DND-41 (cell line): ENCODE measurements around the gene SLC41A1.

Experiments used
- EZH2 ChIP-seq: IDR thresholded peaks from 3 replicates; pipeline ENCODE4 v1.6.1; 2012; ENCODE audit warnings: borderline replicate concordance, low read depth, mild to moderate bottlenecking, moderate library complexity, low read length, inconsistent platforms; ENCODE audit not compliant: severe bottlenecking
- TF ChIP-seq, protein P1 (sequence below): IDR thresholded peaks from 2 replicates; pipeline ENCODE4 v1.5.1; 2012; ENCODE audit warnings: borderline replicate concordance, low read length, moderate library complexity, mild to moderate bottlenecking; ENCODE audit not compliant: poor library complexity, severe bottlenecking; ENCODE audit errors: extremely low read depth

GRCh38 chr1:205849619-205850355, 36.8 kb upstream of the SLC41A1 start, which contains the start of gene PM20D1:
- no peak for TF ChIP-seq EZH2
- TF ChIP-seq, protein P1, sequence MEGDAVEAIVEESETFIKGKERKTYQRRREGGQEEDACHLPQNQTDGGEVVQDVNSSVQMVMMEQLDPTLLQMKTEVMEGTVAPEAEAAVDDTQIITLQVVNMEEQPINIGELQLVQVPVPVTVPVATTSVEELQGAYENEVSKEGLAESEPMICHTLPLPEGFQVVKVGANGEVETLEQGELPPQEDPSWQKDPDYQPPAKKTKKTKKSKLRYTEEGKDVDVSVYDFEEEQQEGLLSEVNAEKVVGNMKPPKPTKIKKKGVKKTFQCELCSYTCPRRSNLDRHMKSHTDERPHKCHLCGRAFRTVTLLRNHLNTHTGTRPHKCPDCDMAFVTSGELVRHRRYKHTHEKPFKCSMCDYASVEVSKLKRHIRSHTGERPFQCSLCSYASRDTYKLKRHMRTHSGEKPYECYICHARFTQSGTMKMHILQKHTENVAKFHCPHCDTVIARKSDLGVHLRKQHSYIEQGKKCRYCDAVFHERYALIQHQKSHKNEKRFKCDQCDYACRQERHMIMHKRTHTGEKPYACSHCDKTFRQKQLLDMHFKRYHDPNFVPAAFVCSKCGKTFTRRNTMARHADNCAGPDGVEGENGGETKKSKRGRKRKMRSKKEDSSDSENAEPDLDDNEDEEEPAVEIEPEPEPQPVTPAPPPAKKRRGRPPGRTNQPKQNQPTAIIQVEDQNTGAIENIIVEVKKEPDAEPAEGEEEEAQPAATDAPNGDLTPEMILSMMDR = no peak
